ENCODE data around the gene SYNE2. TPM values are rescaled to one million over a fixed set of nuclear protein-coding genes. Genes with fewer than 3 reads are reported as not detected.
A peak's percentile ranks its signal among the peaks of the same experiment; 100 is the strongest.

Gene SYNE2
- total and polyA plus RNA-seq, 2 donors from 2014 or later, result 65.9 to 461 TPM

DNA sequence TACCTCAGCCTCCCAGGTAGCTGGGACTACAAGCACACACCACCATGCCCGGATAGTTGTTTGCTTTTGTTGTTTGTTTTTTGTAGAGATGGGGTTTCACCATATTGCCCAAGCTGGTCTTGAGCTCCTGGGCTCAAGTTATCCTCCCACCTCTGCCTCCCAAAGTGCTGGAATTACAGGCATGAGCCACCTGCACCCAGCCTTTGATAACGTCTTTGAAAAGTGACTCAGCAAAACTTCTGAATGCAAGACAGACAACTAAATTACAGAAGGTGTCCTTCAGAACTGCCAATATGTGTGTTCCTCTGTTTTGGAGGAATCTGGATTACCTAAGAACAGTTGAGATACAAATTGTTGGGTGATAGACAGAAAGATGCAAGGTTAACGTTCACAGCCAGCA is 341.6 kb downstream of the SYNE2 start:
- peaks cover 0 to 17% (median 10%) of the 10 kb centered on the region in 3 donors for H3K4me1 ChIP-seq (ENCODE audit: control insufficient read depth in 2 of 3, insufficient read depth in 2 of 3, low read depth in 1 of 3, low read length in 3 of 3)
- TF ChIP-seq, protein P1, sequence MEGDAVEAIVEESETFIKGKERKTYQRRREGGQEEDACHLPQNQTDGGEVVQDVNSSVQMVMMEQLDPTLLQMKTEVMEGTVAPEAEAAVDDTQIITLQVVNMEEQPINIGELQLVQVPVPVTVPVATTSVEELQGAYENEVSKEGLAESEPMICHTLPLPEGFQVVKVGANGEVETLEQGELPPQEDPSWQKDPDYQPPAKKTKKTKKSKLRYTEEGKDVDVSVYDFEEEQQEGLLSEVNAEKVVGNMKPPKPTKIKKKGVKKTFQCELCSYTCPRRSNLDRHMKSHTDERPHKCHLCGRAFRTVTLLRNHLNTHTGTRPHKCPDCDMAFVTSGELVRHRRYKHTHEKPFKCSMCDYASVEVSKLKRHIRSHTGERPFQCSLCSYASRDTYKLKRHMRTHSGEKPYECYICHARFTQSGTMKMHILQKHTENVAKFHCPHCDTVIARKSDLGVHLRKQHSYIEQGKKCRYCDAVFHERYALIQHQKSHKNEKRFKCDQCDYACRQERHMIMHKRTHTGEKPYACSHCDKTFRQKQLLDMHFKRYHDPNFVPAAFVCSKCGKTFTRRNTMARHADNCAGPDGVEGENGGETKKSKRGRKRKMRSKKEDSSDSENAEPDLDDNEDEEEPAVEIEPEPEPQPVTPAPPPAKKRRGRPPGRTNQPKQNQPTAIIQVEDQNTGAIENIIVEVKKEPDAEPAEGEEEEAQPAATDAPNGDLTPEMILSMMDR (IDR thresholded peaks at IDR 0.05; ENCODE audit: borderline replicate concordance, extremely low read depth, insufficient read depth), result no peak
- no peak for DNase-seq
- peaks cover 0 to 29% (median 8%) of the 10 kb centered on the region in 3 donors for H3K36me3 ChIP-seq (ENCODE audit: control insufficient read depth in 2 of 3, insufficient read depth in 3 of 3, low read length in 3 of 3)
- H3K4me3 ChIP-seq (ENCODE audit: low read length in 3 of 3), result no peak overlapping the region
- no peak for FAIRE-seq
- no peaks in the 10 kb centered on the region for H3K27me3 ChIP-seq (ENCODE audit: control insufficient read depth, insufficient read depth, low read length)
- peak overlapping the region in 1 of 2 donors; percentile 20 for H3K27ac ChIP-seq (ENCODE audit: low read depth in 2 of 2, low read length in 2 of 2)
- intact Hi-C loops (cut with DNase I), result no loop called here
- no peak overlapping the region for H3K9ac ChIP-seq (ENCODE audit: low read length in 3 of 3)
- no peaks in the 10 kb centered on the region for H3K9me3 ChIP-seq (ENCODE audit: control insufficient read depth in 2 of 3, insufficient read depth in 1 of 3, low read length in 3 of 3)

DNA sequence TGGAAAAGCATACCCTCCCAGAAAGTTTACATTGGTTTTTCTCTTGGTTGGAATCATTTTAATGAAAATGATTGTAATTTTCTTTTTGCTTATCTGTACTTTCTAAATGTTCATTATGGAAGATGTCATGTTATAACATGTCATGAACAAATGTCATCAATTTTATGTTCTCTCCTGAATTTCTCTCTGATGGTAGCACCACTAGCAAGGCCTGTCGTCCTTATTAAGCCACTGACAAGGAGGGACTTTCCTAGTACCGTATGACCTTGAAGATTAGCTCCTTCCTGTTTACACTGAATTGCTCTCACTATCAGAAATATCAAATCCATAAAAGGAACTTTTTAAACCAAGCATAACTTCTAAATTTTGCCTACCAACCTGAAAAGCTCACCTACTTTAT is 342.4 kb downstream of the SYNE2 start:
- Histone ChIP-seq H3K27ac (ENCODE audit: low read depth in 2 of 2, low read length in 2 of 2) (peak overlapping the region in 1 of 2 donors; percentile 74), H3K4me3 (ENCODE audit: low read length in 3 of 3) (no peak overlapping the region), H3K27me3 (ENCODE audit: control insufficient read depth, insufficient read depth, low read length) (no peaks in the 10 kb centered on the region), H3K4me1 (ENCODE audit: control insufficient read depth in 2 of 3, insufficient read depth in 2 of 3, low read depth in 1 of 3, low read length in 3 of 3) (peaks cover 0 to 17% (median 12%) of the 10 kb centered on the region in 3 donors), H3K9me3 (ENCODE audit: control insufficient read depth in 2 of 3, insufficient read depth in 1 of 3, low read length in 3 of 3) (no peaks in the 10 kb centered on the region), H3K36me3 (ENCODE audit: control insufficient read depth in 2 of 3, insufficient read depth in 3 of 3, low read length in 3 of 3) (peaks cover 0 to 22% (median 5%) of the 10 kb centered on the region in 3 donors), H3K9ac (ENCODE audit: low read length in 3 of 3) (no peak overlapping the region)
- TF ChIP-seq, protein P1 (IDR thresholded peaks at IDR 0.05; ENCODE audit: borderline replicate concordance, extremely low read depth, insufficient read depth), result no peak
- FAIRE-seq (no peak), DNase-seq (no peak)
- intact Hi-C loops (cut with DNase I), result no loop called here

DNA sequence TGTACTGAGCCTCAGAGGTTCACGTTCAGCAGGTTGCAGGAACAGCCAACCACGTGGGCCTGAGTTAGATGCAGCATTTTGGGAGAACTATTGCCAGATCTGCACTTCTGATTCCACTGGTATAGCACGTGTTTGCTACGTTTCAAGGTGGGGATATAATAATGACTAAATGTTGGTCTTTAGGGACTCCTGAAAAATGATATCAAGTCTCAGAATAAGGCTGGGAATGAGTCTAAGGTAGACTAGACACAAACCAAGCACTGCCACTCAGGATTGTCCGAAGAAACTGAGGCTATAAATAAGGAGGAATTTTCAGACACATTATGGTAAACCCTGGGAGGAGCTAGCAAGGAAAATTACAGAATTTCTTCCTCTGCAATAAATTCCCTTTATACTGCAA is 343.3 kb downstream of the SYNE2 start:
- intact Hi-C loops (cut with DNase I), result no loop called here
- FAIRE-seq (no peak), DNase-seq (no peak)
- H3K27me3 ChIP-seq (ENCODE audit: control insufficient read depth, insufficient read depth, low read length), result no peaks in the 10 kb centered on the region
- H3K36me3 ChIP-seq (ENCODE audit: control insufficient read depth in 2 of 3, insufficient read depth in 3 of 3, low read length in 3 of 3), result peaks cover 0 to 16% (median 2%) of the 10 kb centered on the region in 3 donors
- H3K9me3 ChIP-seq (ENCODE audit: control insufficient read depth in 2 of 3, insufficient read depth in 1 of 3, low read length in 3 of 3), result no peaks in the 10 kb centered on the region
- no peak overlapping the region for H3K4me3 ChIP-seq (ENCODE audit: low read length in 3 of 3)
- TF ChIP-seq, protein P1 (IDR thresholded peaks at IDR 0.05; ENCODE audit: borderline replicate concordance, extremely low read depth, insufficient read depth), result no peak
- peak overlapping the region; percentile 2 to 77 for H3K27ac ChIP-seq (ENCODE audit: low read depth in 2 of 2, low read length in 2 of 2)
- no peak overlapping the region for H3K9ac ChIP-seq (ENCODE audit: low read length in 3 of 3)
- H3K4me1 ChIP-seq (ENCODE audit: control insufficient read depth in 2 of 3, insufficient read depth in 2 of 3, low read depth in 1 of 3, low read length in 3 of 3), result peaks cover 4 to 19% (median 18%) of the 10 kb centered on the region in 3 donors

Data from kidney (tissue), 14 donors.